ENCODE results near the gene IFT122. TPM values are rescaled to one million over a fixed set of nuclear protein-coding genes. Genes with fewer than 3 reads are reported as not detected.
A peak's percentile ranks its signal among the peaks of the same experiment; 100 is the strongest.

Gene IFT122
- total and polyA plus RNA-seq, 12 donors: 9.7 to 29.1 (median 16.8) TPM

DNA sequence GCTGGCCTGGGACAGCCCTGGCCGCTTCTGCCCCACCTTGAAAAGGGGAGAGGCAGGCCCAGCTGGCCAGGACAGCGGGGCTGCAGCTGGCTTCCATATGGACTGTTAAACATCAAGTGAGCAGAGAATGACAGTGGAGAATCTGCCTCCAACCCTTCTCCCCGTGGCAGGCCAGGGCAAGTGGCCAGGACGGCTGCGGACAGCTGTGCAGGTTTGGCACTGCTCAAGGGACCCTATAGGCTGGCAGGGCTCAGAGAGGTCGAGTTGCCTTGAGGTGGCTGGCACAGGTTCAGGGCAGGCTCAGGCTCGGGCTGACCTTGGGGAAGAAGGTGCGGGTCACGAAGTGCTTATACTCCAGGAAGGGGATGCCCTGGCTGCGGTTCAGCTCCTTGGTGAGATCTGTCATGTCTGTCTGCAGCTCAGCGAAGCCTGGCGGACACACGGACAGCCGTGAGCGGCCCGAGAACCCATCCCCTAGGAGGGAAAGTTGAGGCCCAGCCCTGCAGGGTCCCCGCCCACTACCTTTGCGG lies 127.2 kb downstream of the IFT122 start:
- Histone ChIP-seq H3K4me1 (peaks cover 15 to 60% (median 45%) of the 10 kb centered on the region in 9 donors), H3K36me3 (peaks cover 0 to 100% (median 38%) of the 10 kb centered on the region in 9 donors), H3K9me3 (no peaks in the 10 kb centered on the region), H3K27me3 (no peaks in the 10 kb centered on the region), H3K4me3 (no peak overlapping the region), H3K27ac (peak overlapping the region in 6 of 10 donors; percentile 0 to 84 (median 28))
- intact Hi-C loops (cut with DNase I): no loop called here
- TF ChIP-seq, protein P1, sequence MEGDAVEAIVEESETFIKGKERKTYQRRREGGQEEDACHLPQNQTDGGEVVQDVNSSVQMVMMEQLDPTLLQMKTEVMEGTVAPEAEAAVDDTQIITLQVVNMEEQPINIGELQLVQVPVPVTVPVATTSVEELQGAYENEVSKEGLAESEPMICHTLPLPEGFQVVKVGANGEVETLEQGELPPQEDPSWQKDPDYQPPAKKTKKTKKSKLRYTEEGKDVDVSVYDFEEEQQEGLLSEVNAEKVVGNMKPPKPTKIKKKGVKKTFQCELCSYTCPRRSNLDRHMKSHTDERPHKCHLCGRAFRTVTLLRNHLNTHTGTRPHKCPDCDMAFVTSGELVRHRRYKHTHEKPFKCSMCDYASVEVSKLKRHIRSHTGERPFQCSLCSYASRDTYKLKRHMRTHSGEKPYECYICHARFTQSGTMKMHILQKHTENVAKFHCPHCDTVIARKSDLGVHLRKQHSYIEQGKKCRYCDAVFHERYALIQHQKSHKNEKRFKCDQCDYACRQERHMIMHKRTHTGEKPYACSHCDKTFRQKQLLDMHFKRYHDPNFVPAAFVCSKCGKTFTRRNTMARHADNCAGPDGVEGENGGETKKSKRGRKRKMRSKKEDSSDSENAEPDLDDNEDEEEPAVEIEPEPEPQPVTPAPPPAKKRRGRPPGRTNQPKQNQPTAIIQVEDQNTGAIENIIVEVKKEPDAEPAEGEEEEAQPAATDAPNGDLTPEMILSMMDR (IDR thresholded peaks at IDR 0.05): no peak
- ATAC-seq (peak in 4 of 8 donors; percentile 4 to 34 (median 9)), DNase-seq (no peak)
- WGBS, 2 donors: 61 to 66% methylated on average over 18 of the region's 18 CpGs

DNA sequence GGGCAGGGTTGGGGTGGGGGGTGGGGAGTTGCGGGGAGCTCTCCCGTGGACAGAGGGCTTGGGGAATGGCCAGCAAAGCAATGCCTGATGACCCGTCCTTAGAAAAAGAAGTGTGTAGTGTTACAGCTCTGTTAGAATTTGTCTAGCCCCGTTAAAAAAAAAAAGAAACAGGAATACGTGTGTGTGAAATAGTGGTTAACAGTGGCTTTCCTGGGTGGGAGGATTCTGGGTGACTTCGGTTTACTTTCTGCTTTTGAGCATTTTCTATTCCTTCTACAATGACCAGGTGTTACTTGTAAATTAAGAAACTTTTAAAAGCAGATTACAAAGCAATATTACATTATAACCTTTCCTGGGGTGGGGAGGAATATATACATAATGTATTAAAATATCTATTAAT lies 127.9 kb downstream of the IFT122 start:
- Histone ChIP-seq H3K4me3 (no peak overlapping the region), H3K27ac (peak overlapping the region in 4 of 10 donors; percentile 2 to 84 (median 30)), H3K36me3 (peaks cover 0 to 100% (median 36%) of the 10 kb centered on the region in 9 donors)

DNA sequence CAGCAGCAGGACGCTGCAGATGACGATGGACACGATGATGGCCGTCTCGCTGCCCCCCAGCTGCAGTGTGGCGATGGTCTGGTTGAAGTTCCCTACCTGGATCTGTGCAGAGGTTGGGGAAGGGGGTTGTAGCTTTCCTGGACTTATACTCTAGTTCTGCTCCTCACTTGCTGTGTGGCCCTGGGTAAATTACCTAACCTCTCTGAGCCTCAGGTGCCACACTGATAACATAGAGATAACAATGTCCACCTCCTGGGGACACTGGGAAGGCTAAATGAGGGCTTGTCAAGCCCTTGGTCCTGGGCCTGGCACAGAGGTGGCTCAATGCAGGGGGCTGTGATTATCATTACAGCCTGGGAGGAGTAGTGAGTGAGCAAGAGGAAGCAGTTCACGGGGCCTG lies 129.8 kb downstream of the IFT122 start:
- Histone ChIP-seq H3K36me3 (peaks cover 0 to 100% (median 35%) of the 10 kb centered on the region in 9 donors), H3K27ac (no peak overlapping the region), H3K4me1 (peaks cover 6 to 34% (median 24%) of the 10 kb centered on the region in 9 donors), H3K27me3 (no peaks in the 10 kb centered on the region), H3K4me3 (no peak overlapping the region), H3K9me3 (no peaks in the 10 kb centered on the region)
- intact Hi-C loops (cut with DNase I): no loop called here
- ATAC-seq: no peak
- TF ChIP-seq, protein P1 (IDR thresholded peaks at IDR 0.05): no peak
- no peak for DNase-seq
- WGBS, 2 donors: 89 to 92% methylated on average over 7 of the region's 7 CpGs

More for the DNA sequence above, 127.9 kb downstream of the IFT122 start:
- TF ChIP-seq, protein P1 (IDR thresholded peaks at IDR 0.05): no peak
- DNase-seq (no peak), ATAC-seq (no peak)
- Histone ChIP-seq H3K27me3 (no peaks in the 10 kb centered on the region), H3K9me3 (no peaks in the 10 kb centered on the region), H3K4me1 (peaks cover 15 to 53% (median 38%) of the 10 kb centered on the region in 9 donors)
- 57 to 70% methylated on average over 6 of the region's 6 CpGs for WGBS, 2 donors
- intact Hi-C loops (cut with DNase I): no loop called here

Other genes with a start within 250 kb of the IFT122 start
- gene COPG1, start 190.6 kb upstream of the IFT122 start, total RNA-seq: 100 to 1,000 TPM in 4 of 10 donors, 10 to 100 TPM in 6; 79.5 to 113 (median 96.1) TPM
- gene COPG1, start 190.6 kb upstream of the IFT122 start, polyA plus RNA-seq: 100 to 1,000 TPM in 1 of 2 donors, 10 to 100 TPM in 1; 63.7 to 154 TPM
- 10 to 100 TPM; 38.1 to 56.1 (median 44.5) TPM for gene HMCES, start 161.4 kb upstream of the IFT122 start, total RNA-seq
- 10 to 100 TPM; 24.1 to 37.6 TPM for gene HMCES, start 161.4 kb upstream of the IFT122 start, polyA plus RNA-seq
- under 1 TPM in 4 of 10 donors, not detected in 6; 0.15 to 0.23 (median 0.16) TPM for gene EFCAB12, start 11.6 kb upstream of the IFT122 start, total RNA-seq
- under 1 TPM in 1 of 2 donors, not detected in 1; 0.10 TPM for gene EFCAB12, start 11.6 kb upstream of the IFT122 start, polyA plus RNA-seq
- gene MBD4, start 276 bp upstream of the IFT122 start, total RNA-seq: 10 to 100 TPM; 16.4 to 31.9 (median 19.2) TPM
- 10 to 100 TPM; 11.1 to 37.8 TPM for gene MBD4, start 276 bp upstream of the IFT122 start, polyA plus RNA-seq
- not detected for gene RHO, start 88.4 kb downstream of the IFT122 start, total RNA-seq
- gene RHO, start 88.4 kb downstream of the IFT122 start, polyA plus RNA-seq: not detected
- gene H1-8, start 103.0 kb downstream of the IFT122 start, total RNA-seq: not detected
- not detected for gene H1-8, start 103.0 kb downstream of the IFT122 start, polyA plus RNA-seq
- 100 to 1,000 TPM in 1 of 10 donors, 10 to 100 TPM in 9; 40.9 to 106 (median 62.8) TPM for gene PLXND1, start 166.5 kb downstream of the IFT122 start, total RNA-seq
- gene PLXND1, start 166.5 kb downstream of the IFT122 start, polyA plus RNA-seq: 100 to 1,000 TPM in 1 of 2 donors, 10 to 100 TPM in 1; 71.2 to 169 TPM

Measured in heart right ventricle (tissue), 16 donors.